ENCODE data around the gene MICU1.

MICU1 gene

GRCh38 chr10:72508033-72508432 is 117.8 kb downstream of the MICU1 start:
- no peaks in the 10 kb centered on the region for H3K27me3 ChIP-seq (replicated peaks)
- no peak overlapping the region for H3K27ac ChIP-seq
- no peak for TF ChIP-seq CTCF (IDR thresholded peaks at IDR 0.05; ENCODE audit: low read depth, low read length, missing control alignments)
- in situ Hi-C loops (cut with HindIII; ENCODE audit: low pct_ligation_motif_present, low sequenced_read_pairs), result no loop called here
- no peak overlapping the region for H3K4me3 ChIP-seq (ENCODE audit: low read depth, low read length)
- H3K36me3 ChIP-seq (replicated peaks), result no peaks in the 10 kb centered on the region
- DNase-seq, result no peak

- Histone ChIP-seq H3K27ac (no peak overlapping the region), H3K36me3 (replicated peaks) (no peaks in the 10 kb centered on the region), H3K4me3 (ENCODE audit: low read depth, low read length) (no peak overlapping the region), H3K27me3 (replicated peaks) (no peaks in the 10 kb centered on the region)
- DNase-seq, result no peak
- no peak for TF ChIP-seq CTCF (IDR thresholded peaks at IDR 0.05; ENCODE audit: low read depth, low read length, missing control alignments)
- in situ Hi-C loops (cut with HindIII; ENCODE audit: low pct_ligation_motif_present, low sequenced_read_pairs), result no loop called here
These were observed 119.4 kb downstream of the MICU1 start for GRCh38 chr10:72506474-72506873.

GRCh38 chr10:72505435-72505834 is 120.4 kb downstream of the MICU1 start:
- H3K27me3 ChIP-seq (replicated peaks), result no peaks in the 10 kb centered on the region
- in situ Hi-C loops (cut with HindIII; ENCODE audit: low pct_ligation_motif_present, low sequenced_read_pairs), result no loop called here
- no peak for TF ChIP-seq CTCF (IDR thresholded peaks at IDR 0.05; ENCODE audit: low read depth, low read length, missing control alignments)
- H3K36me3 ChIP-seq (replicated peaks), result no peaks in the 10 kb centered on the region
- H3K4me3 ChIP-seq (ENCODE audit: low read depth, low read length), result no peak overlapping the region
- no peak for DNase-seq
- no peak overlapping the region for H3K27ac ChIP-seq

GRCh38 chr10:72503694-72504438 is 122.0 kb downstream of the MICU1 start:
- in situ Hi-C loops (cut with HindIII; ENCODE audit: low pct_ligation_motif_present, low sequenced_read_pairs), result no loop called here

GRCh38 chr10:72503241-72503640 is 122.6 kb downstream of the MICU1 start:
- Histone ChIP-seq H3K27ac (peak overlapping the region; percentile 49), H3K36me3 (replicated peaks) (no peaks in the 10 kb centered on the region), H3K27me3 (replicated peaks) (no peaks in the 10 kb centered on the region), H3K4me3 (ENCODE audit: low read depth, low read length) (no peak overlapping the region)
- TF ChIP-seq CTCF (IDR thresholded peaks at IDR 0.05; ENCODE audit: low read depth, low read length, missing control alignments), result no peak
- in situ Hi-C loops (cut with HindIII; ENCODE audit: low pct_ligation_motif_present, low sequenced_read_pairs), result no loop called here
- peak; percentile 59 for DNase-seq

More at GRCh38 chr10:72503694-72504438, 122.0 kb downstream of the MICU1 start:
- no peak for TF ChIP-seq CTCF (IDR thresholded peaks at IDR 0.05; ENCODE audit: low read depth, low read length, missing control alignments)
- no peaks in the 10 kb centered on the region for H3K36me3 ChIP-seq (replicated peaks)
- H3K27ac ChIP-seq, result peak overlapping the region; percentile 25
- no peak overlapping the region for H3K4me3 ChIP-seq (ENCODE audit: low read depth, low read length)
- H3K27me3 ChIP-seq (replicated peaks), result no peaks in the 10 kb centered on the region
- DNase-seq, result no peak

- TF ChIP-seq CTCF (IDR thresholded peaks at IDR 0.05; ENCODE audit: low read depth, low read length, missing control alignments), result no peak
- H3K4me3 ChIP-seq (ENCODE audit: low read depth, low read length), result no peak overlapping the region
- no peaks in the 10 kb centered on the region for H3K36me3 ChIP-seq (replicated peaks)
- H3K27ac ChIP-seq, result peak overlapping the region; percentile 49
- in situ Hi-C loops (cut with HindIII; ENCODE audit: low pct_ligation_motif_present, low sequenced_read_pairs), result no loop called here
- DNase-seq, result peak; percentile 34
- no peaks in the 10 kb centered on the region for H3K27me3 ChIP-seq (replicated peaks)
These were observed 123.3 kb downstream of the MICU1 start for GRCh38 chr10:72502581-72502980.
